Measurements from ENCODE around the gene ADRA2B.
A peak's percentile ranks its signal among the peaks of the same experiment; 100 is the strongest.

The ADRA2B gene

DNA sequence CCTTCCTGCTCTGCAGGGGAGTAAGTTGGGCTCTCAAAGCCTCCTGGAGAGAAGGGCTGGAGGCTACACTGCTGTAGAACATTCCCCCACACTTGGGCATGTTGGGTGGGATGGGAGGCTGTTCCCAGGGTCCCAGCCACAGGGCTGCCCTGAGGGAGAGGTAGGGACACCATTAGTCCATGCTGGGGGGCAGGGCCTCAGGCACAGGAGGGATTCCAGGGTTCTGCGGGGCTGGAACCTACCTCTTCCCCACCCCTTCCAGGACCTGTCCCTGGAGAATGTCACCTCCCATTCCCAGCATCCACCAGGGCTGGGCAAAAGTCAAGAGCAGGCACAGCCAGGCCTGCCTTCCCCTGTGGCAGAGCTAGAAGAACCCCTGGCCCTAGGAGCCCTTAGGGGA is 6.9 kb upstream of the ADRA2B start:
- DNase-seq, result no peak
- TF ChIP-seq POLR2A (IDR thresholded peaks at IDR 0.05; ENCODE audit: low read length), result no peak
- TF ChIP-seq GATA1 (IDR thresholded peaks at IDR 0.05; ENCODE audit: low read depth, low read length), result no peak

- DNase-seq, result no peak
- TF ChIP-seq GATA1 (IDR thresholded peaks at IDR 0.05; ENCODE audit: low read depth, low read length) (no peak), POLR2A (IDR thresholded peaks at IDR 0.05; ENCODE audit: low read length) (no peak)
Observed at GRCh38 chr2:96122391-96122790, 6.0 kb upstream of the ADRA2B start.

GRCh38 chr2:96121414-96121813 is 5.0 kb upstream of the ADRA2B start:
- TF ChIP-seq POLR2A (IDR thresholded peaks at IDR 0.05; ENCODE audit: low read length) (no peak), GATA1 (IDR thresholded peaks at IDR 0.05; ENCODE audit: low read depth, low read length) (no peak)
- DNase-seq, result no peak

GRCh38 chr2:96120991-96121390 is 4.6 kb upstream of the ADRA2B start:
- TF ChIP-seq POLR2A (IDR thresholded peaks at IDR 0.05; ENCODE audit: low read length), result no peak
- no peak for DNase-seq

DNA sequence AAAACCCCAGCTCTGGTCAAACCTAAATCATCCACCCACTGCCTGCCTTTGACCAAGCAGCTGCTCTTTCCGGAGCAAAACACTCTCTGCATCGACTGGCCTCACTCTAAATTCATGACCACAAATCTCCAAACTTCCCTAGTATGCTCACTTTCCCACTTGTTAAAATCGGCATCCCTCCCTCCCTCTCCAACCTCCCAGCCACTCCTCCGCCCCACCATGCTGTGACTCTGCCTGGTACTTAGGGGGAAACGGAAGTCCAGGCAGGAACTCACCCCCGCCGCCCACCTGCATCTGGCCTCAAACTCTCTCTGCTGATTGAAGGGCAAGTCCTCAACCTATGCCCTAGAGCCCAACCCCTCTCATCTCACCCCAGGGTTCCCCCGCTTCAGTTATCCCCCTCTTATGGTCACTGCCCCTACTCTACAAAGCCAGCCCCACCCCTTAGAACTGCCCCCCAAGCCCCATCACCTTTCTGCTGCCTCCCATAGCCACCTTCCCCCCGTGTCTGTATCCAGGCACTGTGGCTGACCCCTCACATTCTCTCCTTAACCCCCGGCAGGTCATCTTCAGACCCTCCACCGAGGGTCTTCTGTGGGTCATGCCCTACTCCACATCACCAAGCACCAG is 3.8 kb upstream of the ADRA2B start:
- DNase-seq, result no peak
- TF ChIP-seq POLR2A (IDR thresholded peaks at IDR 0.05; ENCODE audit: low read length) (no peak), GATA1 (IDR thresholded peaks at IDR 0.05; ENCODE audit: low read depth, low read length) (no peak)

- no peak for DNase-seq
- TF ChIP-seq GATA1 (IDR thresholded peaks at IDR 0.05; ENCODE audit: low read depth, low read length) (no peak), POLR2A (IDR thresholded peaks at IDR 0.05; ENCODE audit: low read length) (no peak)
Observed at GRCh38 chr2:96119389-96119751, 3.0 kb upstream of the ADRA2B start.

GRCh38 chr2:96118698-96119388 is 2.5 kb upstream of the ADRA2B start:
- no peak for DNase-seq
- TF ChIP-seq GATA1 (IDR thresholded peaks at IDR 0.05; ENCODE audit: low read depth, low read length), result no peak
- TF ChIP-seq POLR2A (IDR thresholded peaks at IDR 0.05; ENCODE audit: low read length), result no peak

DNA sequence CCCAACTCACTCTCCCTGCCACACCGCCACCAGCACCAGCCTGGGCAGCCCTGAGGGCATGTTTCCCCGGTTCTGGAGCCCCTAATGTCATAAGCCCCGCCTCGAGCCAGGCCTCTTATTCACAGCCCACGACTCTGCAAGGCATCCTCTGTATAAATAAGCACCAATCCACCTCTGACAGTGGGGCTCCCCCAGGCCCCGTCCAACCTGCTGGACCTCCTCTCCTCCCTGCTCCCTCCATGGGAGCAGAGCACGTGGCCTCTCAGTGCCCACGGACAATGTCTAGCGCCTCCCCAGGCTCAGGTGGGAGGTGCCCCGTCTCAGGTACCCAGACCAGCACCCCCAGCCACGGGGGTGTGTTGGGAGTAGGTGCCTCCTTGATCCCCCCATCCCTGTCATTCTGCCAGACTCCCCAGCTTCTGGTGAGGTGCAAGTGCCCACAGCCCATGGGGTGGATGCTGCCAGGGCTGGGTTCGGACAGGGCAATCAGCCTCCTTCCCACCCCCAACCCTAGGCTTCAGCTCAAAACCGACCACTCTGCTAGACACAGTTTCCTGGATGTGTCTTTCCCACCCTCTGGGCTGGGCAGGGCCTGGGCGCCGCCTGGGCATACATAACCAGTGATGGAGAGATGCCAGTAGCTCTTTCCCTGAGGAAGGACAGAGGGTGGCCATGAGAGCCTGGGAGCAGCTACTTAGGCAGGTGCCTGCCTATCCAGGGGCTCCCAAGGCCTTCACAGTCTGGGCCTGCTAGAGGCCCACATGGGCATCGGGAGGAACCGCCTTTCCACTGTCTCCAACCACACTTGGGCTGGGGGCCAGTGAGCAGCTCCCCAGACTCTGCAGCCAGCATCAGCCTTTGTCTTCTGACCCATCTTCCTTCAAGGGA is 1.6 kb upstream of the ADRA2B start:
- DNase-seq, result no peak
- TF ChIP-seq POLR2A (IDR thresholded peaks at IDR 0.05; ENCODE audit: low read length), result no peak
- no peak for TF ChIP-seq GATA1 (IDR thresholded peaks at IDR 0.05; ENCODE audit: low read depth, low read length)

DNA sequence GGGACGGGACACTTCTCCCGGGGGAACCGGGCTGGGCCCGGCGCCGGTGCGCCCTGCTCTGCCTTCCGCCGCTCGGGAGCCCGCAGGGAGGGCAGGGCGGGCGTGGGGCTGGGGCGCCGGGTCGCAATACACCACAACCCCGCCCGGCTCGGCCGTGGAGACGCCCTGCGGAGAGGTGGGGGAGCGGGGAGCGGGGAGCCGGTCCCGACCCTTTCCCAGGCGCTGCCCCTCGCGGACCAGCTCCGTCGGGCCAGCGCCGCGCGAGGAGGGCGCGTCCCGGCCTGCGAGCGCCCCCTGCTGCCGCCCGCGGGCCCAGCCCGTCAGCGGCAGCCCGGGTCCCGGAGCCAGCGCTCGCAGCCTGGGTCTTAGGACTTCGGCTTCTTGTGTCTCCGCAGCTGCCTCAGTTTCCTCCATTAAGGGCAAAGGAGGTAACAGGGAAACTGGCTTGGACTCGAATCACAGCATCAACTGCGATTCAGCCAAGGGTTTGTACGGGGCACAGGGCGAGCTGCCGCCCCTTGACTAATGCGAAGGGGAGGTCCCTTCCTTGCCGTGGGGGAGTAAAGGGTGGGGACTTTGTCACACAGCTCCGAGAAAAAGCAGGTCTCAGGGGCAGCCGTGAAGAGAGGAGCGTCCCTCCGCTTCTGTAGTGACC is 635 bp upstream of the ADRA2B start:
- TF ChIP-seq GATA1 (IDR thresholded peaks at IDR 0.05; ENCODE audit: low read depth, low read length) (no peak), POLR2A (IDR thresholded peaks at IDR 0.05; ENCODE audit: low read length) (no peak)
- DNase-seq, result peak; percentile 44 to 73

- no peak for TF ChIP-seq GATA1 (IDR thresholded peaks at IDR 0.05; ENCODE audit: low read depth, low read length)
- no peak for TF ChIP-seq POLR2A (IDR thresholded peaks at IDR 0.05; ENCODE audit: low read length)
- no peak for DNase-seq
Observed at GRCh38 chr2:96115631-96116423, 544 bp downstream of the ADRA2B start.

- TF ChIP-seq GATA1 (IDR thresholded peaks at IDR 0.05; ENCODE audit: low read depth, low read length) (no peak), POLR2A (IDR thresholded peaks at IDR 0.05; ENCODE audit: low read length) (no peak)
- no peak for DNase-seq
Observed at GRCh38 chr2:96114903-96115581, 1.3 kb downstream of the ADRA2B start.

GRCh38 chr2:96114546-96114902 is 1.8 kb downstream of the ADRA2B start:
- TF ChIP-seq POLR2A (IDR thresholded peaks at IDR 0.05; ENCODE audit: low read length) (no peak), GATA1 (IDR thresholded peaks at IDR 0.05; ENCODE audit: low read depth, low read length) (no peak)
- no peak for DNase-seq

DNA sequence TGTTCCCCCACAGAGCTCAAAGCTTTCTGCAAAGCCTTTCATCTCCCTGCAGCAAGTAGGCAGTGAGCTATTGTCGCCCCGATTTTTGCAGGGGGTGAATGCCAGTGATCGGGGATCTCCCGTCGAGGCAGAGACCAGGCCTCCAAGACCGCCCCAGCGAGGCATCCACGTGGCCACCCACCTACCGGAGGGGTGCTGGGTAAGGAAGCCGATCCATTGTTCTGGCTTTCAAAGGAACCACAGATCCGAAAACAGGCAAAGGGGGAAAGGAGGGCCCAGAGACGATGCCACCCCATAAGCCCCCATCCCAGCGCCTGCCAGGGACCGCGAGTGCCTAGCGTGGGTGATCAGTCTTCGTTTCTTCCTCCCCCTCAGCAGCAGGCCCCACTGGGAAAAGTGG is 2.4 kb downstream of the ADRA2B start:
- TF ChIP-seq POLR2A (IDR thresholded peaks at IDR 0.05; ENCODE audit: low read length) (no peak), GATA1 (IDR thresholded peaks at IDR 0.05; ENCODE audit: low read depth, low read length) (no peak)
- no peak for DNase-seq

Measured in erythroblast (primary cell).